H9 (cell line): ENCODE data around the gene PDZD2. TPM values are rescaled to one million over a fixed set of nuclear protein-coding genes. Genes with fewer than 3 reads are reported as not detected.

Experiments used
- DNase-seq: peaks from one replicate; pipeline ENCODE4 v3.0.0-alpha.2; 2017
- H2AFZ ChIP-seq: one replicate; pipeline ENCODE4 v1.6.1; 2013; ENCODE audit warnings: mild to moderate bottlenecking, low read length, control low read depth, moderate library complexity
- H2AK5ac ChIP-seq: 2 replicates; pipeline ENCODE4 v1.6.1; 2013; ENCODE audit warnings: low read length, control low read depth, mixed read lengths; ENCODE audit not compliant: insufficient read length
- H2BK120ac ChIP-seq: one replicate; pipeline ENCODE4 v1.6.1; 2013; ENCODE audit warnings: low read depth, mild to moderate bottlenecking, low read length, control low read depth, inconsistent platforms; ENCODE audit not compliant: poor library complexity, severe bottlenecking
- H2BK12ac ChIP-seq: 2 replicates; pipeline ENCODE4 v1.6.1; 2013; ENCODE audit warnings: low read length, control low read depth, mixed read lengths, low read depth; ENCODE audit not compliant: insufficient read length
- H2BK15ac ChIP-seq: 2 replicates; pipeline ENCODE4 v1.6.1; 2013; ENCODE audit warnings: low read depth, low read length, control low read depth
- H2BK20ac ChIP-seq: one replicate; pipeline ENCODE4 v1.6.1; 2013; ENCODE audit warnings: low read depth, mild to moderate bottlenecking, low read length, control low read depth, inconsistent platforms; ENCODE audit not compliant: poor library complexity, severe bottlenecking
- H2BK5ac ChIP-seq: 2 replicates; pipeline ENCODE4 v1.6.1; 2013; ENCODE audit warnings: low read length, control low read depth, mixed read lengths; ENCODE audit not compliant: insufficient read length
- H3K14ac ChIP-seq: 2 replicates; pipeline ENCODE4 v1.6.1; 2013; ENCODE audit warnings: low read length, control low read depth; ENCODE audit not compliant: insufficient read depth
- H3K18ac ChIP-seq: 2 replicates; pipeline ENCODE4 v1.6.1; 2013; ENCODE audit warnings: low read depth, mild to moderate bottlenecking, mixed read lengths, low read length, control low read depth; ENCODE audit not compliant: insufficient read length
- H3K23ac ChIP-seq: 2 replicates; pipeline ENCODE4 v1.6.1; 2013; ENCODE audit warnings: low read length, control low read depth, mixed read lengths, low read depth; ENCODE audit not compliant: insufficient read length
- H3K23me2 ChIP-seq: 2 replicates; pipeline ENCODE4 v1.6.1; 2013; ENCODE audit warnings: low read depth, mild to moderate bottlenecking, mixed read lengths, low read length, control low read depth; ENCODE audit not compliant: insufficient read length, poor library complexity, severe bottlenecking
- H3K27ac ChIP-seq: 2 replicates; pipeline ENCODE4 v1.5.1; 2013; ENCODE audit warnings: low read length, control low read depth, mixed read lengths, low read depth; ENCODE audit not compliant: insufficient read length
- H3K27me3 ChIP-seq: 2 replicates; pipeline ENCODE4 v1.6.1; 2013; ENCODE audit warnings: low read length, control low read depth, inconsistent platforms; ENCODE audit not compliant: insufficient read depth
- H3K4ac ChIP-seq: 2 replicates; pipeline ENCODE4 v1.6.1; 2013; ENCODE audit warnings: low read depth, mild to moderate bottlenecking, control low read depth, inconsistent platforms, low read length, moderate library complexity
- H3K4me1 ChIP-seq: 2 replicates; pipeline ENCODE4 v1.6.1; 2013; ENCODE audit warnings: low read length, control low read depth, inconsistent platforms; ENCODE audit not compliant: insufficient read depth
- H3K4me2 ChIP-seq: 2 replicates; pipeline ENCODE4 v1.6.1; 2013; ENCODE audit warnings: low read length, control low read depth, mixed read lengths; ENCODE audit not compliant: insufficient read length, insufficient read depth
- H3K56ac ChIP-seq: 2 replicates; pipeline ENCODE4 v1.6.1; 2013; ENCODE audit warnings: low read depth, mild to moderate bottlenecking, mixed read lengths, low read length, control low read depth; ENCODE audit not compliant: insufficient read length
- H3K79me1 ChIP-seq: 2 replicates; pipeline ENCODE4 v1.6.1; 2013; ENCODE audit warnings: low read depth, mild to moderate bottlenecking, moderate library complexity, low read length, control low read depth, inconsistent platforms; ENCODE audit not compliant: insufficient read depth, poor library complexity, severe bottlenecking
- H3K79me2 ChIP-seq: 2 replicates; pipeline ENCODE4 v1.6.1; 2013; ENCODE audit warnings: low read length, control low read depth, inconsistent platforms; ENCODE audit not compliant: insufficient read depth
- H3K9ac ChIP-seq: 2 replicates; pipeline ENCODE4 v1.6.1; 2013; ENCODE audit warnings: low read length, control low read depth, mixed read lengths; ENCODE audit not compliant: insufficient read length; ENCODE audit errors: extremely low read depth
- H3K9me3 ChIP-seq: one replicate; pipeline ENCODE4 v1.6.1; 2013; ENCODE audit warnings: low read depth, low read length, inconsistent platforms; ENCODE audit not compliant: control insufficient read depth
- H3T11ph ChIP-seq: one replicate; pipeline ENCODE4 v1.6.1; 2013; ENCODE audit warnings: mild to moderate bottlenecking, low read length, control low read depth, inconsistent platforms
- H4K20me1 ChIP-seq: one replicate; pipeline ENCODE4 v1.6.1; 2013; ENCODE audit not compliant: control insufficient read depth, insufficient read length, insufficient read depth
- H4K5ac ChIP-seq: 2 replicates; pipeline ENCODE4 v1.6.1; 2013; ENCODE audit warnings: low read depth, mild to moderate bottlenecking, mixed read lengths, low read length, control low read depth; ENCODE audit not compliant: insufficient read length
- H4K8ac ChIP-seq: replicated peaks from 2 replicates; pipeline ENCODE4 v1.6.1; 2013; ENCODE audit warnings: low read length, control low read depth, mixed read lengths, low read depth; ENCODE audit not compliant: insufficient read length
- H4K91ac ChIP-seq: 2 replicates; pipeline ENCODE4 v1.6.1; 2013; ENCODE audit warnings: low read depth, mild to moderate bottlenecking, moderate library complexity, mixed read lengths, low read length, control low read depth; ENCODE audit not compliant: insufficient read length
- H3K27ac Mint-ChIP-seq, 3 experiments: 2 replicates in 2 of 3; 3 replicates in 1 of 3; pipeline ENCODE4 v1.8.0; 2020 to 2021; ENCODE audit warnings: mixed read lengths in 3 of 3, mild to moderate bottlenecking in 1 of 3, moderate library complexity in 1 of 3
- H3K27me3 Mint-ChIP-seq: 2 replicates; pipeline ENCODE4 v1.8.0; 2021; ENCODE audit warnings: low read depth, mild to moderate bottlenecking, moderate library complexity, mixed read lengths
- H3K36me3 Mint-ChIP-seq, 3 experiments: 2 replicates in 2 of 3; 3 replicates in 1 of 3; pipeline ENCODE4 v1.8.0; 2020 to 2021; ENCODE audit warnings: low read depth in 3 of 3, mixed read lengths in 3 of 3; ENCODE audit not compliant: insufficient read depth in 1 of 3
- H3K4me1 Mint-ChIP-seq, 2 experiments: 2 replicates each; pipeline ENCODE4 v1.8.0; 2020; ENCODE audit warnings: mixed read lengths in 2 of 2
- H3K4me3 Mint-ChIP-seq, 2 experiments: 2 replicates in 1 of 2; 3 replicates in 1 of 2; pipeline ENCODE4 v1.8.0; 2020 to 2021; ENCODE audit warnings: mild to moderate bottlenecking in 2 of 2, mixed read lengths in 2 of 2, moderate library complexity in 1 of 2
- H3K9me3 Mint-ChIP-seq, 2 experiments: 2 replicates in 1 of 2; 3 replicates in 1 of 2; pipeline ENCODE4 v1.8.0; 2020; ENCODE audit warnings: mild to moderate bottlenecking in 2 of 2, mixed read lengths in 2 of 2, moderate library complexity in 1 of 2
- WGBS: extraction: QIAGEN DNeasy Blood & Tissue Kit; methylation state at CpG from one replicate; pipeline ENCODE4 v1.1.7; 2013; ENCODE audit warnings: missing lambda C conversion rate, low lambda C conversion rate, mixed read lengths; ENCODE audit not compliant: insufficient read length; ENCODE audit errors: extremely low coverage; 5-methylcytosine and 5-hydroxymethylcytosine counted together
- total RNA-seq: library from RNA; stranded (reverse); gene quantifications from 2 replicates; pipeline ENCODE4 v1.2.1, GENCODE V29; 2021
- TF ChIP-seq, protein P1 (sequence below): fragments of 200-600 bp; sonication (generic); conservative IDR thresholded peaks from 3 replicates; pipeline ENCODE4 v1.8.0; 2021; ENCODE audit warnings: antibody characterized with exemption, mild to moderate bottlenecking

PDZD2 gene
- total RNA-seq, 1 experiment from 2014 or later = 9.9 TPM

DNA sequence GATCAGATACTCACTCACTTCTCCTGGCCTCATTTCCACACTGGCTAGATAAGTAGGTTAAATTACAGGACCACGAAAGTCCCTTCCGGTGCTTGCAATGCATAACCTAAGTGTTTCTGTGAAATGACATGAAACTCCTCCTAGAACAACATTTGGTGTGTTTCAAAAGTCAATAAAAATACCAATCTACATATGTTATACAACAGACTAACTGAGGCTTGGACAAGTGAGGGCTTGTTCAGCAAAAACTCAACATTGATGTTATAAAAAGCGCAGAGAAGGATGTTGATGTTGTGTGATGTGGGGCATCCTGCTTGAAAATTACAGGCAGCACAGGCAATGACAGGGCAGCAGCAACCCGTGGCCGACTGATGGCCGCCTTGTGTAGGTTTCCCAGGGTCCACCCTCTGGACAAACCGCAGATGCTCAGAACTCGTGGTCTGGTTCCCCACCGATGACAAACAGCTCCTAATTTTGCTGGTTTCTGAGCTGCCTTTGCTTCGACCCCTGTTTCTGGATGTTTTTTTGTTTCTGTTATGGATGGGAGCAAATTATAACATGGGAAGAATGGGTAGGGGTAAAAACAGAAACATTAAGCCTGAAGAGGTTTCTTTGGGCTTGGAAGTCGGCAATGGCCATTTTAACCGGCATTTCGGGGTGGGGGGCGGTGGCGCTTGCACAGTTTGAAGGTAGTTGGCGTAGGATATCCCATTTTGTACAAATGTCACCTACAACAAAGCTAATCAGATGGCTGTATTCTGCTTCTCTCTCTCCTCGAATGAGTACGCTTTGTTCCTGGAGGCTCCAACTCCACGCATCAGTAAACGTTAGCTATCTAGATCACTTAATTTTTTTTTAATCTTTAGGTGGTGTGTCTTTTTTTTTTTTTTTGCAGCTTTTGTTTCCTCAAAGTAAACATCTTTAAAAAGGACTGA lies 116.1 kb downstream of the PDZD2 start:
- Histone ChIP-seq H3K14ac (no peak overlapping the region), H3K18ac (no peak overlapping the region), H3K9me3 (no peaks in the 10 kb centered on the region), H2AFZ (no peak overlapping the region), H2BK120ac (no peak overlapping the region), H3K27ac (no peak overlapping the region), H3K4me2 (no peak overlapping the region), H2BK5ac (no peak overlapping the region), H2BK15ac (no peak overlapping the region), H2BK20ac (no peak overlapping the region), H3K4me1 (peaks cover 6% of the 10 kb centered on the region), H3K23ac (no peak overlapping the region), H4K20me1 (no peaks in the 10 kb centered on the region), H3K79me1 (no peaks in the 10 kb centered on the region), H2BK12ac (no peak overlapping the region), H3K23me2 (no peaks in the 10 kb centered on the region), H4K91ac (no peak overlapping the region), H3K56ac (no peak overlapping the region), H3T11ph (no peak overlapping the region), H3K27me3 (peaks cover 6% of the 10 kb centered on the region), H3K4ac (no peak overlapping the region), H4K5ac (no peak overlapping the region), H4K8ac (no peak overlapping the region), H3K79me2 (no peaks in the 10 kb centered on the region; the same call in 1 of the 2 replicates), H2AK5ac (no peak overlapping the region), H3K9ac (no peak overlapping the region)
- peaks cover 0 to 6% of the 10 kb centered on the region in 2 experiments; a peak in 1 of 5 replicates for H3K9me3 Mint-ChIP-seq
- TF ChIP-seq, protein P1, sequence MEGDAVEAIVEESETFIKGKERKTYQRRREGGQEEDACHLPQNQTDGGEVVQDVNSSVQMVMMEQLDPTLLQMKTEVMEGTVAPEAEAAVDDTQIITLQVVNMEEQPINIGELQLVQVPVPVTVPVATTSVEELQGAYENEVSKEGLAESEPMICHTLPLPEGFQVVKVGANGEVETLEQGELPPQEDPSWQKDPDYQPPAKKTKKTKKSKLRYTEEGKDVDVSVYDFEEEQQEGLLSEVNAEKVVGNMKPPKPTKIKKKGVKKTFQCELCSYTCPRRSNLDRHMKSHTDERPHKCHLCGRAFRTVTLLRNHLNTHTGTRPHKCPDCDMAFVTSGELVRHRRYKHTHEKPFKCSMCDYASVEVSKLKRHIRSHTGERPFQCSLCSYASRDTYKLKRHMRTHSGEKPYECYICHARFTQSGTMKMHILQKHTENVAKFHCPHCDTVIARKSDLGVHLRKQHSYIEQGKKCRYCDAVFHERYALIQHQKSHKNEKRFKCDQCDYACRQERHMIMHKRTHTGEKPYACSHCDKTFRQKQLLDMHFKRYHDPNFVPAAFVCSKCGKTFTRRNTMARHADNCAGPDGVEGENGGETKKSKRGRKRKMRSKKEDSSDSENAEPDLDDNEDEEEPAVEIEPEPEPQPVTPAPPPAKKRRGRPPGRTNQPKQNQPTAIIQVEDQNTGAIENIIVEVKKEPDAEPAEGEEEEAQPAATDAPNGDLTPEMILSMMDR = no peak
- H3K27ac Mint-ChIP-seq = no peak overlapping the region
- WGBS = no CpG with 5 or more reads among the region's 20 CpGs
- H3K27me3 Mint-ChIP-seq = peaks cover 84% of the 10 kb centered on the region
- H3K36me3 Mint-ChIP-seq = 0 out of 7 replicates have a peak, but pooled peaks cover 0 to 3% (median 0%) of the 10 kb centered on the region in 3 experiments
- 0 out of 5 replicates have a peak overlapping the region, but pooled peaks of 1 of the 2 experiments have one; percentile 18 for H3K4me3 Mint-ChIP-seq
- peaks cover 25 to 48% of the 10 kb centered on the region in 2 experiments for H3K4me1 Mint-ChIP-seq
- no peak for DNase-seq
